GM12878 (cell line): Measurements from ENCODE around the gene LMOD1. TPM values are rescaled to one million over a fixed set of nuclear protein-coding genes. Genes with fewer than 3 reads are reported as not detected.

ENCODE experiments used
- ATAC-seq: fragments of 200-7000 bp; cut with Tn5 transposase; 3 replicates; pipeline ENCODE4 v1.9.1; 2020; ENCODE audit warnings: mild to moderate bottlenecking, moderate library complexity
- BruUV-seq: library from RNA; stranded (reverse); fragments of 400-500 nt; replicated peaks from 2 replicates; lab custom pipeline; 2021; lab: Mats Ljungman, UMichigan
- CTCF ChIA-PET: fragments of 300-600 bp; sonication (Branson Sonifier 250); formaldehyde crosslinking; extraction: SDS; loops from one replicate; lab custom pipeline; 2021; ENCODE audit warnings: inconsistent platforms; lab: Yijun Ruan, JAX
- POLR2A ChIA-PET: fragments of 350-600 bp; formaldehyde crosslinking; extraction: SDS; loops from one replicate; lab custom pipeline; 2021; ENCODE audit warnings: inconsistent platforms; lab: Charles Lee
- RAD21 ChIA-PET: fragments of 300-600 bp; sonication (Branson Sonifier 250); formaldehyde crosslinking; loops from one replicate; lab custom pipeline; 2023; ENCODE audit warnings: antibody characterized with exemption; ENCODE audit not compliant: unreplicated experiment; lab: Charles Lee
- SMC1A ChIA-PET: fragments of 300-600 bp; sonication (Branson Sonifier 250); formaldehyde crosslinking; loops from one replicate; lab custom pipeline; 2023; ENCODE audit not compliant: unreplicated experiment, uncharacterized antibody; lab: Charles Lee
- DNase-seq: peaks from one replicate; pipeline ENCODE4 v3.0.0-alpha.2; 2011; ENCODE audit warnings: low read depth, low spot score
- FAIRE-seq: peaks from 3 replicates; lab custom pipeline; 2011; peaks lifted over from hg19 to GRCh38; lab: Jason Lieb, UNC
- H2AFZ ChIP-seq: 2 replicates; pipeline ENCODE4 v1.6.0; 2011; ENCODE audit warnings: low read depth, low read length, control low read depth; ENCODE audit not compliant: control insufficient read depth
- H3K27ac ChIP-seq: 2 replicates; pipeline ENCODE4 v1.5.1; 2011; ENCODE audit warnings: control low read depth; ENCODE audit not compliant: control insufficient read depth, insufficient read depth
- H3K27me3 ChIP-seq, 2 experiments: replicated peaks in 1 of 2; 2 replicates each; pipeline versions ENCODE4 v1.6.0 to v1.6.1; 2011; ENCODE audit warnings: low read length in 1 of 2; ENCODE audit not compliant: control insufficient read depth in 2 of 2, insufficient read depth in 2 of 2
- H3K36me3 ChIP-seq, 2 experiments: 2 replicates each; pipeline ENCODE4 v1.5.1; 2011; ENCODE audit warnings: low read length in 1 of 2; ENCODE audit not compliant: control insufficient read depth in 2 of 2, insufficient read depth in 2 of 2
- H3K4me1 ChIP-seq: 2 replicates; pipeline ENCODE4 v1.6.1; 2011; ENCODE audit warnings: mild to moderate bottlenecking, low read length, moderate library complexity, mixed read lengths; ENCODE audit not compliant: control insufficient read depth, insufficient read depth
- H3K4me2 ChIP-seq: 2 replicates; pipeline ENCODE4 v1.6.0; 2011; ENCODE audit warnings: control low read depth; ENCODE audit not compliant: control insufficient read depth, insufficient read depth
- H3K4me3 ChIP-seq: fragments of 200-600 bp; sonication (generic); 2 replicates; pipeline ENCODE4 v1.5.1; 2016
- H3K79me2 ChIP-seq: 2 replicates; pipeline ENCODE4 v1.6.0; 2011; ENCODE audit warnings: low read length; ENCODE audit not compliant: control insufficient read depth, insufficient read depth
- H3K9ac ChIP-seq: 2 replicates; pipeline ENCODE4 v1.8.0; 2011; ENCODE audit warnings: low read length, control low read depth, mixed read lengths; ENCODE audit not compliant: control insufficient read depth, insufficient read depth
- H3K9me3 ChIP-seq: replicated peaks from 3 replicates; pipeline ENCODE4 v1.5.1; 2011; ENCODE audit warnings: mild to moderate bottlenecking, low read length; ENCODE audit not compliant: control insufficient read depth, insufficient read depth
- H4K20me1 ChIP-seq: 2 replicates; pipeline ENCODE4 v1.6.0; 2011; ENCODE audit not compliant: control insufficient read depth, insufficient read depth
- BMI1 ChIP-seq: fragments of 450-650 bp; IDR thresholded peaks from 2 replicates; pipeline ENCODE4 v1.6.1; 2016; ENCODE audit warnings: mild to moderate bottlenecking, moderate library complexity, borderline replicate concordance
- FOXM1 ChIP-seq: IDR thresholded peaks from 2 replicates; pipeline ENCODE4 v1.6.1; 2012; ENCODE audit warnings: low read depth, mild to moderate bottlenecking, inconsistent platforms, low read length, moderate library complexity
- IRF4 ChIP-seq: IDR thresholded peaks from 2 replicates; pipeline ENCODE4 v1.6.1; 2011; ENCODE audit warnings: low read depth, low read length
- LARP7 ChIP-seq: fragments of 450-650 bp; IDR thresholded peaks from 2 replicates; pipeline ENCODE4 v1.6.1; 2017; ENCODE audit warnings: mild to moderate bottlenecking
- NFYB ChIP-seq: IDR thresholded peaks from 2 replicates; pipeline ENCODE4 v1.6.1; 2011; ENCODE audit warnings: low read depth, mild to moderate bottlenecking, low read length, improper control_type of control experiment, moderate library complexity; ENCODE audit not compliant: insufficient read depth
- PAX8 ChIP-seq: fragments of 450-650 bp; IDR thresholded peaks from 2 replicates; pipeline ENCODE4 v1.6.1; 2017; ENCODE audit warnings: mild to moderate bottlenecking, moderate library complexity
- PML ChIP-seq: IDR thresholded peaks from 2 replicates; pipeline ENCODE4 v1.6.1; 2012; ENCODE audit warnings: low read length, inconsistent platforms
- SMAD5 ChIP-seq: IDR thresholded peaks from 2 replicates; pipeline ENCODE4 v1.6.1; 2016; ENCODE audit warnings: antibody characterized with exemption, low read depth
- WGBS: methylation state at CpG from one replicate; pipeline ENCODE4 v1.1.6; 2016; ENCODE audit warnings: low lambda C conversion rate; ENCODE audit not compliant: insufficient replicate concordance, insufficient coverage; ENCODE audit errors: missing lambda C conversion rate; 5-methylcytosine and 5-hydroxymethylcytosine counted together
- in situ Hi-C: fragments of 300-500 bp; cut with MboI; formaldehyde crosslinking; loops from 9 replicates; pipeline ENCODE4 v1.14.3; 2018; ENCODE audit warnings: mixed read lengths
- intact Hi-C: fragments of 100-400 bp; cut with micrococcal nuclease; formaldehyde crosslinking; loops from one replicate; pipeline ENCODE4 v1.14.2; 2022; ENCODE audit not compliant: unreplicated experiment
- polyA plus RNA-seq, 11 experiments: library from polyadenylated mRNA; depleted of rRNA in 4 of 11; unstranded in 6 of 11; stranded (reverse) in 5 of 11; fragments of >200 nt; fragmentation: Nextera tagmentation in 4 of 11; fragmentation: Illumina TruSeq in 1 of 11; extraction: Ambion mirVana in 4 of 11; extraction: Trizol in 1 of 11; gene quantifications; 1 replicate in 1 of 11; 2 replicates in 10 of 11; pipeline versions ENCODE4 v1.2.1 to v1.2.3, GENCODE V29; 2011 to 2016; ENCODE audit warnings: inconsistent platforms in 2 of 11, missing spikeins in 2 of 11, low read depth in 1 of 11
- total RNA-seq, 4 experiments: library from RNA; depleted of rRNA in 3 of 4; stranded (reverse); fragments of >200 nt in 3 of 4; fragmentation: Illumina TruSeq in 1 of 4; extraction: Trizol in 1 of 4; gene quantifications; 2 replicates each; pipeline versions ENCODE4 v1.2.1 to v1.2.3, GENCODE V29; 2013 to 2021
- TF ChIP-seq, protein P1 (sequence below): fragments of 450-650 bp; IDR thresholded peaks from 2 replicates; pipeline ENCODE4 v1.6.1; 2017; ENCODE audit warnings: borderline replicate concordance
- TF ChIP-seq, protein P2 (sequence below): fragments of 450-650 bp; IDR thresholded peaks from 2 replicates; pipeline ENCODE4 v1.6.1; 2016; ENCODE audit warnings: mild to moderate bottlenecking, moderate library complexity, borderline replicate concordance
- TF ChIP-seq, protein P3 (sequence below): fragments of 450-650 bp; IDR thresholded peaks from 2 replicates; pipeline ENCODE4 v1.6.1; 2018; ENCODE audit warnings: borderline replicate concordance, mild to moderate bottlenecking; ENCODE audit not compliant: partially characterized antibody

Gene LMOD1
- total and polyA plus RNA-seq, 10 of the 15 experiments (the other 5 are each of a cell fraction or from before 2014, with no cell fraction given), result 0.15 TPM; not detected in 9

DNA sequence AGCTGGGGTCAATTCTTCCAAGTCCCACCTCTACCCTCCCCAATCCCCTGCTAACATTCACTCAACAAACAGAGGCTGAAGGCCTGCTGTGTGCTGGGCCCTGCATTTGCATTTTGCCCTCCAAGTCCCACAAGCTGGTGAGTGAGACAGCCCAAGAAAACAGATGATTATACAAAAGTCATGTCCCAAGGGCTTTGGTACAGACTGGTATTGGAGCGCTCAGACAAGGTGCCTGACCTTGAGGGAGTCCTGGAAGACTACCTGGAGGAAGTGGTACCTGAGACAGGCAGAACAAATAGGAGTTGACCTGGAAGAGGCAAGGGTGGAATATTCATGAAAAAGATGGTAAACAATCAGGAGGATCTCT, 4.2 kb downstream of the LMOD1 start:
- Histone ChIP-seq H2AFZ (no peak overlapping the region), H3K79me2 (no peaks in the 10 kb centered on the region), H3K27me3 (peaks cover 13 to 17% of the 10 kb centered on the region in 2 experiments), H4K20me1 (no peaks in the 10 kb centered on the region), H3K36me3 (no peaks in the 10 kb centered on the region), H3K4me1 (no peaks in the 10 kb centered on the region), H3K4me3 (no peak overlapping the region), H3K9ac (no peak overlapping the region), H3K9me3 (no peaks in the 10 kb centered on the region), H3K27ac (no peak overlapping the region), H3K4me2 (no peak overlapping the region)
- no peak for FAIRE-seq
- TF ChIP-seq, protein P1, sequence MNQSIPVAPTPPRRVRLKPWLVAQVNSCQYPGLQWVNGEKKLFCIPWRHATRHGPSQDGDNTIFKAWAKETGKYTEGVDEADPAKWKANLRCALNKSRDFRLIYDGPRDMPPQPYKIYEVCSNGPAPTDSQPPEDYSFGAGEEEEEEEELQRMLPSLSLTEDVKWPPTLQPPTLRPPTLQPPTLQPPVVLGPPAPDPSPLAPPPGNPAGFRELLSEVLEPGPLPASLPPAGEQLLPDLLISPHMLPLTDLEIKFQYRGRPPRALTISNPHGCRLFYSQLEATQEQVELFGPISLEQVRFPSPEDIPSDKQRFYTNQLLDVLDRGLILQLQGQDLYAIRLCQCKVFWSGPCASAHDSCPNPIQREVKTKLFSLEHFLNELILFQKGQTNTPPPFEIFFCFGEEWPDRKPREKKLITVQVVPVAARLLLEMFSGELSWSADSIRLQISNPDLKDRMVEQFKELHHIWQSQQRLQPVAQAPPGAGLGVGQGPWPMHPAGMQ, result no peak
- no peak for TF ChIP-seq LARP7
- TF ChIP-seq SMAD5, result no peak
- TF ChIP-seq, protein P2, sequence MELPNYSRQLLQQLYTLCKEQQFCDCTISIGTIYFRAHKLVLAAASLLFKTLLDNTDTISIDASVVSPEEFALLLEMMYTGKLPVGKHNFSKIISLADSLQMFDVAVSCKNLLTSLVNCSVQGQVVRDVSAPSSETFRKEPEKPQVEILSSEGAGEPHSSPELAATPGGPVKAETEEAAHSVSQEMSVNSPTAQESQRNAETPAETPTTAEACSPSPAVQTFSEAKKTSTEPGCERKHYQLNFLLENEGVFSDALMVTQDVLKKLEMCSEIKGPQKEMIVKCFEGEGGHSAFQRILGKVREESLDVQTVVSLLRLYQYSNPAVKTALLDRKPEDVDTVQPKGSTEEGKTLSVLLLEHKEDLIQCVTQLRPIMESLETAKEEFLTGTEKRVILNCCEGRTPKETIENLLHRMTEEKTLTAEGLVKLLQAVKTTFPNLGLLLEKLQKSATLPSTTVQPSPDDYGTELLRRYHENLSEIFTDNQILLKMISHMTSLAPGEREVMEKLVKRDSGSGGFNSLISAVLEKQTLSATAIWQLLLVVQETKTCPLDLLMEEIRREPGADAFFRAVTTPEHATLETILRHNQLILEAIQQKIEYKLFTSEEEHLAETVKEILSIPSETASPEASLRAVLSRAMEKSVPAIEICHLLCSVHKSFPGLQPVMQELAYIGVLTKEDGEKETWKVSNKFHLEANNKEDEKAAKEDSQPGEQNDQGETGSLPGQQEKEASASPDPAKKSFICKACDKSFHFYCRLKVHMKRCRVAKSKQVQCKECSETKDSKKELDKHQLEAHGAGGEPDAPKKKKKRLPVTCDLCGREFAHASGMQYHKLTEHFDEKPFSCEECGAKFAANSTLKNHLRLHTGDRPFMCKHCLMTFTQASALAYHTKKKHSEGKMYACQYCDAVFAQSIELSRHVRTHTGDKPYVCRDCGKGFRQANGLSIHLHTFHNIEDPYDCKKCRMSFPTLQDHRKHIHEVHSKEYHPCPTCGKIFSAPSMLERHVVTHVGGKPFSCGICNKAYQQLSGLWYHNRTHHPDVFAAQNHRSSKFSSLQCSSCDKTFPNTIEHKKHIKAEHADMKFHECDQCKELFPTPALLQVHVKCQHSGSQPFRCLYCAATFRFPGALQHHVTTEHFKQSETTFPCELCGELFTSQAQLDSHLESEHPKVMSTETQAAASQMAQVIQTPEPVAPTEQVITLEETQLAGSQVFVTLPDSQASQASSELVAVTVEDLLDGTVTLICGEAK, result no peak
- no peak for TF ChIP-seq NFYB
- no peak for TF ChIP-seq PML
- TF ChIP-seq PAX8, result no peak
- TF ChIP-seq FOXM1, result no peak
- no peak for TF ChIP-seq BMI1
- no peak for TF ChIP-seq IRF4
- TF ChIP-seq, protein P3, sequence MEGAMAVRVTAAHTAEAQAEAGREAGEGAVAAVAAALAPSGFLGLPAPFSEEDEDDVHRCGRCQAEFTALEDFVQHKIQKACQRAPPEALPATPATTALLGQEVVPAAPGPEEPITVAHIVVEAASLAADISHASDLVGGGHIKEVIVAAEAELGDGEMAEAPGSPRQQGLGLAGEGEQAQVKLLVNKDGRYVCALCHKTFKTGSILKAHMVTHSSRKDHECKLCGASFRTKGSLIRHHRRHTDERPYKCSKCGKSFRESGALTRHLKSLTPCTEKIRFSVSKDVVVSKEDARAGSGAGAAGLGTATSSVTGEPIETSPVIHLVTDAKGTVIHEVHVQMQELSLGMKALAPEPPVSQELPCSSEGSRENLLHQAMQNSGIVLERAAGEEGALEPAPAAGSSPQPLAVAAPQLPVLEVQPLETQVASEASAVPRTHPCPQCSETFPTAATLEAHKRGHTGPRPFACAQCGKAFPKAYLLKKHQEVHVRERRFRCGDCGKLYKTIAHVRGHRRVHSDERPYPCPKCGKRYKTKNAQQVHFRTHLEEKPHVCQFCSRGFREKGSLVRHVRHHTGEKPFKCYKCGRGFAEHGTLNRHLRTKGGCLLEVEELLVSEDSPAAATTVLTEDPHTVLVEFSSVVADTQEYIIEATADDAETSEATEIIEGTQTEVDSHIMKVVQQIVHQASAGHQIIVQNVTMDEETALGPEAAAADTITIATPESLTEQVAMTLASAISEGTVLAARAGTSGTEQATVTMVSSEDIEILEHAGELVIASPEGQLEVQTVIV, result no peak
- BruUV-seq, result no TSS peak
- no peak for ATAC-seq
- intact Hi-C loops (no loop called here), in situ Hi-C loops (no loop called here)
- no peak for DNase-seq
- ChIA-PET POLR2A (no interaction called here), RAD21 (no interaction called here), SMC1A (no interaction called here), CTCF (interaction anchor here (0.5 to 1.5 kb wide), 2 partner anchors 142 to 507 kb away, joined by 3 read pairs; no protein-coding TSS in a partner anchor)
- 50% methylated on average over 1 of the region's 1 CpG for WGBS
